K562 (cell line): ENCODE results near the gene LRRTM4. TPM values are rescaled to one million over a fixed set of nuclear protein-coding genes. Genes with fewer than 3 reads are reported as not detected.

ENCODE experiments used
- ATAC-seq: fragments of 200-7000 bp; cut with Tn5 transposase; 3 replicates; pipeline ENCODE4 v1.9.1; 2020; ENCODE audit warnings: moderate library complexity
- BruUV-seq: library from RNA; stranded (reverse); fragments of 400-500 nt; replicated peaks from 2 replicates; lab custom pipeline; 2021; lab: Mats Ljungman, UMichigan
- CTCF ChIA-PET: fragments of 300-600 bp; formaldehyde crosslinking; extraction: SDS; loops from one replicate; lab custom pipeline; 2021; ENCODE audit warnings: low intra/inter-chr PET ratio; lab: Yijun Ruan, JAX
- POLR2A ChIA-PET: fragments of 300-600, 350-650 bp; sonication (Branson Sonifier 250); formaldehyde crosslinking; extraction: SDS; loops from one replicate; lab custom pipeline; 2021; ENCODE audit warnings: antibody characterized with exemption, inconsistent platforms; lab: Yijun Ruan, JAX
- DNase-seq, 4 experiments: peaks; one replicate each; pipeline versions ENCODE4 v3.0.0 to v3.0.0-alpha.2; 2011 to 2018; ENCODE audit warnings: low spot score in 3 of 4, mixed read lengths in 3 of 4; ENCODE audit errors: extremely low read depth in 1 of 4
- FAIRE-seq: peaks from 2 replicates; lab custom pipeline; 2011; peaks lifted over from hg19 to GRCh38; lab: Jason Lieb, UNC
- H2AFZ ChIP-seq: 2 replicates; pipeline ENCODE4 v1.6.0; 2011; ENCODE audit warnings: low read depth, low read length, control low read depth, inconsistent platforms
- H3K27ac ChIP-seq: fragments of 200-600 bp; 3 replicates; pipeline ENCODE4 v1.8.0; 2011; ENCODE audit warnings: low read depth, mild to moderate bottlenecking, control low read depth, inconsistent platforms, low read length, moderate library complexity, mixed read lengths; ENCODE audit errors: extremely low read depth
- H3K27me3 ChIP-seq, 2 experiments: fragments of 300-600 bp in 1 of 2; 2 replicates in 1 of 2; 3 replicates in 1 of 2; pipeline versions ENCODE4 v1.6.0 to v1.8.0; 2011; ENCODE audit warnings: inconsistent platforms in 2 of 2, low read length in 2 of 2, mild to moderate bottlenecking in 1 of 2, mixed read lengths in 1 of 2, moderate library complexity in 1 of 2; ENCODE audit not compliant: control insufficient read depth in 2 of 2, insufficient read depth in 2 of 2
- H3K36me3 ChIP-seq: fragments of 300-600 bp; 3 replicates; pipeline ENCODE4 v1.8.0; 2011; ENCODE audit warnings: mild to moderate bottlenecking, low read length, inconsistent platforms; ENCODE audit not compliant: control insufficient read depth, insufficient read depth
- H3K4me1 ChIP-seq, 2 experiments: fragments of 200-600 bp in 1 of 2; replicated peaks in 1 of 2; 2 replicates in 1 of 2; 3 replicates in 1 of 2; pipeline versions ENCODE4 v1.5.1 to v1.8.0; 2011; ENCODE audit warnings: inconsistent platforms in 2 of 2, low read length in 2 of 2, mild to moderate bottlenecking in 1 of 2, mixed read lengths in 1 of 2, moderate library complexity in 1 of 2; ENCODE audit not compliant: control insufficient read depth in 2 of 2, insufficient read depth in 2 of 2
- H3K4me2 ChIP-seq: 2 replicates; pipeline ENCODE4 v1.6.1; 2011; ENCODE audit warnings: low read length, control low read depth, inconsistent platforms, mixed read lengths; ENCODE audit not compliant: insufficient read depth
- H3K4me3 ChIP-seq: fragments of 200-600 bp; sonication (generic), shearing (Covaris generic); 2 replicates; pipeline ENCODE4 v1.5.1; 2016; ENCODE audit warnings: control low read depth, inconsistent platforms
- H3K79me2 ChIP-seq: fragments of 200-600 bp; 3 replicates; pipeline ENCODE4 v1.8.0; 2011; ENCODE audit warnings: low read length, inconsistent platforms; ENCODE audit not compliant: control insufficient read depth, insufficient read depth
- H3K9ac ChIP-seq, 2 experiments: 2 replicates each; pipeline versions ENCODE4 v1.6.0 to v1.6.1; 2011; ENCODE audit warnings: low read depth in 2 of 2, low read length in 2 of 2, control low read depth in 1 of 2, inconsistent platforms in 1 of 2, mild to moderate bottlenecking in 1 of 2, mixed read lengths in 1 of 2; ENCODE audit not compliant: insufficient read depth in 1 of 2
- H3K9me1 ChIP-seq: one replicate; pipeline ENCODE4 v1.6.0; 2011; ENCODE audit warnings: inconsistent platforms, mild to moderate bottlenecking, low read length, moderate library complexity; ENCODE audit not compliant: control insufficient read depth, insufficient read depth
- H3K9me3 ChIP-seq: replicated peaks from 2 replicates; pipeline ENCODE4 v1.5.1; 2011; ENCODE audit warnings: low read depth, low read length, inconsistent platforms; ENCODE audit not compliant: control insufficient read depth, insufficient read depth
- H4K20me1 ChIP-seq: replicated peaks from 2 replicates; pipeline ENCODE4 v1.6.1; 2011; ENCODE audit warnings: low read length, inconsistent platforms, mixed read lengths; ENCODE audit not compliant: control insufficient read depth, insufficient read depth
- HLTF ChIP-seq: fragments of 450-650 bp; IDR thresholded peaks from 2 replicates; pipeline ENCODE4 v1.6.1; 2016
- PATZ1 ChIP-seq: fragments of 250-450 bp; sonication (Bioruptor Pico); IDR thresholded peaks from 2 replicates; pipeline ENCODE4 v1.5.0; 2020; ENCODE audit warnings: mild to moderate bottlenecking, borderline replicate concordance
- SRSF3 ChIP-seq: fragments of 200-400 bp; formaldehyde crosslinking; IDR thresholded peaks from 2 replicates; pipeline ENCODE4 v1.6.1; 2016; ENCODE audit warnings: mild to moderate bottlenecking, low read length, moderate library complexity; ENCODE audit not compliant: insufficient read depth
- ZNF740 ChIP-seq, 3 experiments: fragments of 200-800 bp in 1 of 3; sonication (Bioruptor generic) in 1 of 3; sonication (generic) in 1 of 3; formaldehyde crosslinking in 1 of 3; IDR thresholded peaks; 2 replicates each; pipeline versions ENCODE4 v1.6.1 to v1.8.0; 2016 to 2022; ENCODE audit warnings: mild to moderate bottlenecking in 2 of 3, missing compliant biosample characterization in 2 of 3, missing genetic modification characterization in 2 of 3, missing genetic modification reagents in 1 of 3
- WGBS: fragments of 100-300 bp; shearing (Covaris generic); methylation state at CpG from one replicate; pipeline ENCODE4 v1.1.6; 2016; ENCODE audit warnings: low coverage, mixed read lengths; ENCODE audit not compliant: insufficient coverage; ENCODE audit errors: missing lambda C conversion rate; 5-methylcytosine and 5-hydroxymethylcytosine counted together
- in situ Hi-C: fragments of 300-500 bp; cut with MboI; formaldehyde crosslinking; loops from 4 replicates; pipeline ENCODE4 v1.15.0; 2018; ENCODE audit warnings: inconsistent platforms, mixed read lengths
- intact Hi-C: fragments of 100-400 bp; cut with micrococcal nuclease; formaldehyde crosslinking; loops from 2 replicates; pipeline ENCODE4 v1.14.2; 2022
- polyA plus RNA-seq, 8 experiments: library from polyadenylated mRNA; depleted of rRNA in 4 of 8; stranded (reverse) in 5 of 8; unstranded in 3 of 8; fragments of >200 nt; fragmentation: Nextera tagmentation in 2 of 8; fragmentation: Illumina TruSeq in 1 of 8; extraction: Ambion mirVana in 2 of 8; extraction: Trizol in 1 of 8; gene quantifications; 2 replicates each; pipeline versions ENCODE4 v1.2.1 to v1.2.3, GENCODE V29; 2011 to 2014; ENCODE audit warnings: inconsistent platforms in 1 of 8, missing spikeins in 1 of 8
- total RNA-seq, 7 experiments: library from RNA; depleted of rRNA in 6 of 7; stranded (reverse); fragments of >200 nt in 6 of 7; fragmentation: Illumina TruSeq in 2 of 7; extraction: Trizol in 2 of 7; gene quantifications; 2 replicates each; pipeline versions ENCODE4 v1.2.1 to v1.2.3, GENCODE V29; 2011 to 2021; ENCODE audit warnings: low replicate concordance in 1 of 7

The LRRTM4 gene
- total and polyA plus RNA-seq, 9 of the 15 experiments (the other 6 are each of a cell fraction or from before 2014, with no cell fraction given): 0.04 TPM; not detected in 6

GRCh38 chr2:76745605-76746004 is 776.6 kb downstream of the LRRTM4 start:
- Histone ChIP-seq H3K9me1 (no peaks in the 10 kb centered on the region), H3K4me2 (no peak overlapping the region), H3K9ac (no peak overlapping the region), H3K4me1 (no peaks in the 10 kb centered on the region), H3K27me3 (no peaks in the 10 kb centered on the region), H3K4me3 (no peak overlapping the region), H3K27ac (no peak overlapping the region), H3K9me3 (no peaks in the 10 kb centered on the region), H2AFZ (no peak overlapping the region), H3K79me2 (no peaks in the 10 kb centered on the region), H3K36me3 (no peaks in the 10 kb centered on the region), H4K20me1 (no peaks in the 10 kb centered on the region)
- ATAC-seq (no peak), DNase-seq (no peak), FAIRE-seq (no peak)
- in situ Hi-C loops: no loop called here
- ChIA-PET POLR2A (no interaction called here), CTCF (no interaction called here)
- BruUV-seq: no TSS peak
- TF ChIP-seq HLTF (no peak), SRSF3 (no peak), ZNF740 (CRISPR knock-in tag; IDR thresholded peaks at IDR 0.05) (no peak), ZNF740 (tag; IDR thresholded peaks at IDR 0.05) (no peak), PATZ1 (CRISPR knock-in tag) (no peak)
- 0% methylated on average over 2 of the region's 2 CpGs for WGBS
- intact Hi-C loops: no loop called here
